Measurements from ENCODE around the gene DMWD.
A peak's percentile ranks its signal among the peaks of the same experiment; 100 is the strongest.

The DMWD gene

GRCh38 chr19:45793876-45794275, 1.2 kb upstream of the DMWD start:
- no peak overlapping the region for H3K4me2 ChIP-seq (ENCODE audit: low read length)
- no peaks in the 10 kb centered on the region for H3F3A ChIP-seq (ENCODE audit: control insufficient read depth, insufficient read depth)
- TF ChIP-seq EZH2phosphoT487 (IDR thresholded peaks at IDR 0.05; ENCODE audit: borderline replicate concordance, low read length), result no peak
- TF ChIP-seq CTCF (IDR thresholded peaks at IDR 0.05; ENCODE audit: low read depth, low read length, poor library complexity, severe bottlenecking), result no peak
- H3K9me3 ChIP-seq (ENCODE audit: control insufficient read depth, insufficient read depth, low read length), result no peaks in the 10 kb centered on the region
- no peak overlapping the region for H3K4me3 ChIP-seq (ENCODE audit: low read length)
- H3K79me2 ChIP-seq (ENCODE audit: control insufficient read depth, low read length), result peaks cover 16% of the 10 kb centered on the region
- H3K4me1 ChIP-seq (ENCODE audit: control insufficient read depth, low read length), result peaks cover 28% of the 10 kb centered on the region
- H3K27me3 ChIP-seq (ENCODE audit: control insufficient read depth, low read length), result no peaks in the 10 kb centered on the region
- H4K20me1 ChIP-seq (ENCODE audit: control insufficient read depth, insufficient read depth, low read depth, low read length), result no peaks in the 10 kb centered on the region
- peaks cover 14% of the 10 kb centered on the region for H3K36me3 ChIP-seq (ENCODE audit: control insufficient read depth, low read length)
- no peaks in the 10 kb centered on the region for H3K9me2 ChIP-seq (replicated peaks; ENCODE audit: control insufficient read depth, low read length)
- no peak overlapping the region for H3K27ac ChIP-seq (ENCODE audit: low read depth, low read length)

DNA sequence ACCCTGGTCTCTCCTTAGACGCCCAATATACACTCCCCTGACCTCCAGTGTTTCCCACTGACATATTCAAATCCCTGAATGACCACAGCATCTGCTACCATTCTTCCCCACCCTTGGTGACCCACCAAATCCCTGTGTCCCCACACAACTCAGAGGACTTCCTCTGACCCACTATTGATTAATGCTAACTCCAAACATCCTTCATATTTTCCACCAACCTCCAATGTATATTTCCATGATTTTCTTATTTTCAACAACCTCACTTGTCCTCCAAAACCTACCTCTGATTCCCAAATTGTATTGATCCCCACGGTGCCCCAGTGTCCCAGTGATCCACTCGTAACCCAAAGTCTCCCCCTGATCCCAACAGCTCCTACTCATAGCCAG, 526 bp upstream of the DMWD start:
- Histone ChIP-seq H3K27me3 (ENCODE audit: control insufficient read depth, low read length) (no peaks in the 10 kb centered on the region), H3K79me2 (ENCODE audit: control insufficient read depth, low read length) (peaks cover 16% of the 10 kb centered on the region), H3K4me2 (ENCODE audit: low read length) (peak overlapping the region; percentile 48), H3K4me1 (ENCODE audit: control insufficient read depth, low read length) (peaks cover 26% of the 10 kb centered on the region), H3F3A (ENCODE audit: control insufficient read depth, insufficient read depth) (no peaks in the 10 kb centered on the region), H3K4me3 (ENCODE audit: low read length) (peak overlapping the region; percentile 56), H3K27ac (ENCODE audit: low read depth, low read length) (no peak overlapping the region), H3K36me3 (ENCODE audit: control insufficient read depth, low read length) (peaks cover 21% of the 10 kb centered on the region), H4K20me1 (ENCODE audit: control insufficient read depth, insufficient read depth, low read depth, low read length) (no peaks in the 10 kb centered on the region), H3K9me2 (replicated peaks; ENCODE audit: control insufficient read depth, low read length) (no peaks in the 10 kb centered on the region), H3K9me3 (ENCODE audit: control insufficient read depth, insufficient read depth, low read length) (no peaks in the 10 kb centered on the region)
- TF ChIP-seq EZH2phosphoT487 (IDR thresholded peaks at IDR 0.05; ENCODE audit: borderline replicate concordance, low read length), result no peak
- no peak for TF ChIP-seq CTCF (IDR thresholded peaks at IDR 0.05; ENCODE audit: low read depth, low read length, poor library complexity, severe bottlenecking)

DNA sequence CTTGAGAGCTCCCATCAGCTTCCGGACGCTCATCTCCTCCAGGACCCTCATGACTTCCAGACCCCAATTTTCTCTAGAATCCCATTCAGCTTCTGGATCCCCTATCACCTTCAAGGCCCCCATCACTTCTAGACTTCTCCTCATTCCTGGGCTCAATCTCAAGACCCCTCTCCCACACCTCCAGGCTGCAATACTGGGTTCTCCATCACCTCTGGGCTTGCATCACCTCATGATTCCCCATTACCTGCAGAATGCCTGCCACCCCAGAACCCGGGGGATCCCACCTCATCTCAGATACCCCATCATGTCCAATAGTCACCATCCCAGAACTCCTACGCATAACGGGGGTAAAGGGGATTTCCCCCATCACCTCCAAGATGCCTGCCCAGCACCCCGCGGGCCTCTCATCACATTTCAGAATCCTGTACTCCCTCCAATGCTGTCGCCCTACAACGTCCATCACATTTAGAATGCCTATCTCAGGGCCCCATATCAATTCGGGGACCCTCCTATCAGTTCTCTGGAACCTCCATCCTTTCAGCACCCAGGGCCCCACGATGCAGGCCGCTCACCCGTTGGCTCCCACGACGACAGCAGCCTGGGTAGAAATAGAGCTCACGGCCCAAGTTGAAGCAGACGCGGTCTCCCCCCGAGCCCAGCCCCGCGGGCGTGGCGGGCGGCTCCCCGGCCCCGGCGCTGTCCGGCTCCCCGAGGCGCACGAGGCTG, 738 bp downstream of the DMWD start:
- peaks cover 26% of the 10 kb centered on the region for H3K4me1 ChIP-seq (ENCODE audit: control insufficient read depth, low read length)
- no peaks in the 10 kb centered on the region for H4K20me1 ChIP-seq (ENCODE audit: control insufficient read depth, insufficient read depth, low read depth, low read length)
- peaks cover 16% of the 10 kb centered on the region for H3K79me2 ChIP-seq (ENCODE audit: control insufficient read depth, low read length)
- no peaks in the 10 kb centered on the region for H3K27me3 ChIP-seq (ENCODE audit: control insufficient read depth, low read length)
- peaks cover 27% of the 10 kb centered on the region for H3K36me3 ChIP-seq (ENCODE audit: control insufficient read depth, low read length)
- no peak overlapping the region for H3K27ac ChIP-seq (ENCODE audit: low read depth, low read length)
- no peaks in the 10 kb centered on the region for H3F3A ChIP-seq (ENCODE audit: control insufficient read depth, insufficient read depth)
- TF ChIP-seq CTCF (IDR thresholded peaks at IDR 0.05; ENCODE audit: low read depth, low read length, poor library complexity, severe bottlenecking), result no peak
- no peak for TF ChIP-seq EZH2phosphoT487 (IDR thresholded peaks at IDR 0.05; ENCODE audit: borderline replicate concordance, low read length)
- H3K9me2 ChIP-seq (replicated peaks; ENCODE audit: control insufficient read depth, low read length), result no peaks in the 10 kb centered on the region
- peak overlapping the region; percentile 87 for H3K4me2 ChIP-seq (ENCODE audit: low read length)
- H3K9me3 ChIP-seq (ENCODE audit: control insufficient read depth, insufficient read depth, low read length), result no peaks in the 10 kb centered on the region
- H3K4me3 ChIP-seq (ENCODE audit: low read length), result peak overlapping the region; percentile 93
